ENCODE results near the gene POLA2.

The POLA2 gene

DNA sequence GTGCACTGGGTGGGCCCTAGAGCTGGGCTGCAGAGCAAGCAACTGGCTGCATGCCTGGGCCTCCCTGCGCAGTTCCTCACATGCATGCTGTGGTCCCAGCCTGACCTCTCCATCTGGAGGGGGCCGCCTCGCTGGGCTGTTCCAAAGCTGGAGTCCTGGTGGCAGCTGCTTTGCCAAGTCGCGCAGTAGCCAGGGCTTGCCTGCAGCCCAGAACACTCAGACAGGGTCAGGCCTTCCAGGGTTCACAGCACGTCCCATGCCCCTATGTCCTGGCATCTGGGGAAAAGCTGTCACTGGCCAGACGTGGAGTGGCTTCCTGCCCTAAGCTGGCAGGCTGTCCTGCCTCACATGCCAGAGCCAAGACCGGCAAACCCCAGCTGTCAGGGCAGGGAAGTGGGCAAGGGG is 36.4 kb downstream of the POLA2 start:
- in situ Hi-C loops (cut with MboI; ENCODE audit: low pct_unique_long_range_greater_than_20kb, low sequenced_read_pairs, unreplicated experiment), result no loop called here
- no peak for DNase-seq (ENCODE audit: low spot score)
- TF ChIP-seq CTCF (IDR thresholded peaks at IDR 0.05; ENCODE audit: extremely low read depth, insufficient read depth, missing control alignments), result no peak

DNA sequence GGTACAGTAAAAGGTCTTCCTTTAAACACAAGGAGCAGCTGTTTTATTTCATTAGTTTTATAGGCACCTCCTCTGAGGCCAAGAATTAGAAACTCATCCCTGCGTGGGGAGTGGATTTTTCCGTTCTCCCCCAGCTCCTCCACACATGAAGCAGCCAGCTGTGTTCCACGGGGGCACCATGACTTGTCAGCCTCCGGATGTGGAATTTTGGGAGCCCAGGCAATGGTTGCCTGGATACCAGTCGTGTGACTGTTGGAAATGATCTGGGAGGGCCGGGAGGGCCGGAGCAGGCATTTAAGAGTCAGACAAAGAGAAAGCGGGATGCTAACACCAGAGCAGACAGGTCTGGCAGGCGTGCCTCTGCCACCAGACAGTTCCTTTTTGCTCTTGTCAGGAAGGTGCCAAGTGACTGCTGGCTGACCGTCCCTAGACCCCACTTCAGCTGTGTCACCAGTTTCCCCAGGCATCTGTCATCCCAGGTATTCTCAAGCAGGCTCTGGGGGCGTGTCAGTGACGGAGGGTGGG is 37.0 kb downstream of the POLA2 start:
- TF ChIP-seq CTCF (IDR thresholded peaks at IDR 0.05; ENCODE audit: extremely low read depth, insufficient read depth, missing control alignments), result no peak
- in situ Hi-C loops (cut with MboI; ENCODE audit: low pct_unique_long_range_greater_than_20kb, low sequenced_read_pairs, unreplicated experiment), result no loop called here
- DNase-seq (ENCODE audit: low spot score), result no peak

GRCh38 chr11:65300621-65301275 is 39.0 kb downstream of the POLA2 start:
- DNase-seq (ENCODE audit: low spot score), result no peak
- in situ Hi-C loops (cut with MboI; ENCODE audit: low pct_unique_long_range_greater_than_20kb, low sequenced_read_pairs, unreplicated experiment), result no loop called here
- no peak for TF ChIP-seq CTCF (IDR thresholded peaks at IDR 0.05; ENCODE audit: extremely low read depth, insufficient read depth, missing control alignments)

DNA sequence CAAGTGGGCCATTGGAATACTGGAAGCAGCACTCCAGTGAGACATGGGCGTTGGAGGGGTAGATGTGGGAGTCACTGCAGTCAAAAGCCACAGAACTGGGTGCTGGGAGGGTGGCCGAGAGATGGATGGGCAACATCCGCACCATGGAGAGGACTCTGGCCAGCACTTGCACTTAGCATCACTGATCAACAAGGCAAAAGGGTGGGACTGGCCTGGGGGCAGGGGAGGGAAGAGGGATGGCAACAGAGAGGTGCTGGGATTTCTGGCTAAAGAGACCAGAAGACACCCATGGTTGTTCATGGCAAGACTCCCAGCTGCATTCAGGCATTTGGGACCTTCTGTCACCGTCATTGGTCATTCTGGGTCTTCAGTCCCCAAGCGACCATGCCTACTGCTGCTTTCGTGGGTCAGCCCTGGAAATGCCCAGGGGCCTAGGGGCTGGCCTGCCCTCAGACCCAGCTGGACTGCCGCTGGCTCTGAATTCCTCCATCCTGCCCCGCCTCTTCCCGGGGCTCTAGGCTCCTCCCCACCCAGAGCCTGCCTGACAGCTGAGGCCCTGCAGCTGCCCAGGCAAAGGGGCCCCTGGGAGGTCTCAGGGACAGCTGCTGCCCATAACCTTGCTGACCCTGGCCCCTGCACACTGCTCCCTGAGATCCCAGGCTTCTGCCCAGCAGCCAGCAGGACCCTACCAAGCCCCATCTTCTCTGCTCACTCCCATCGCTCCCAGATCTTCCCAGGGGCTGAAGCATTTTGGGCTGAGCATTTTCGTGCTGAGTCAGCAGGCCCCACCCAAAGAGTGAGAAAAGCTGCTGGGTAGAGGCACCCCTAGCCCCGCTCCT is 39.9 kb downstream of the POLA2 start:
- in situ Hi-C loops (cut with MboI; ENCODE audit: low pct_unique_long_range_greater_than_20kb, low sequenced_read_pairs, unreplicated experiment), result no loop called here
- no peak for DNase-seq (ENCODE audit: low spot score)
- TF ChIP-seq CTCF (IDR thresholded peaks at IDR 0.05; ENCODE audit: extremely low read depth, insufficient read depth, missing control alignments), result no peak

DNA sequence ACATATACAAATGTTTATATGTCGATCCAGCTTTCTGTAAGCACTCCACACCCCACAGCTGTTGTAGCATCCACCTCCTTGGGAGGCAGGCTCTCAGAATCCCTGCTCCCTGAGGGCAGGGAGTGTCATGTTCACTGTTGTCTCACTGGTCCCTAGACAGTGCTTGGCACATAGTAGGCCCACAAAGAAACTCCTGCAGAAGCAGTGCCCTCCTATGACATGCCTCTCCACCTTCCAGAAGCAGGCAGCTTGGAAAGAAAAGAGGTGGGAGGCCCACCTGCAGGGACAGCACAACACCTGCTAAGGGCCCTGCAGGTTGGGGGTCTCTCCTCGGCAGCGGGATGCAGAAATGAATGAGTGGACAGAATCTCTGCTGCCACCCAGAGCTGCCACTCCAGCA is 41.8 kb downstream of the POLA2 start:
- in situ Hi-C loops (cut with MboI; ENCODE audit: low pct_unique_long_range_greater_than_20kb, low sequenced_read_pairs, unreplicated experiment), result no loop called here
- no peak for TF ChIP-seq CTCF (IDR thresholded peaks at IDR 0.05; ENCODE audit: extremely low read depth, insufficient read depth, missing control alignments)
- no peak for DNase-seq (ENCODE audit: low spot score)

- in situ Hi-C loops (cut with MboI; ENCODE audit: low pct_unique_long_range_greater_than_20kb, low sequenced_read_pairs, unreplicated experiment), result no loop called here
- no peak for DNase-seq (ENCODE audit: low spot score)
- no peak for TF ChIP-seq CTCF (IDR thresholded peaks at IDR 0.05; ENCODE audit: extremely low read depth, insufficient read depth, missing control alignments)
Measured at GRCh38 chr11:65304110-65304509, 42.3 kb downstream of the POLA2 start.
